Fibroblast of lung (primary cell): ENCODE results near the gene PSMD13. TPM values are rescaled to one million over a fixed set of nuclear protein-coding genes. Genes with fewer than 3 reads are reported as not detected.

Experiments used
- DNase-seq, 2 donors: peaks; one replicate each; pipeline versions ENCODE4 v3.0.0 to v3.0.0-alpha.2; 2010; ENCODE audit warnings: low read depth in 2 of 2
- H2AFZ ChIP-seq: 2 replicates; pipeline ENCODE4 v1.5.1; 2012; ENCODE audit warnings: low read length, control low read depth, inconsistent platforms
- H3K27ac ChIP-seq: 2 replicates; pipeline ENCODE4 v1.5.1; 2011; ENCODE audit warnings: low read length, control low read depth; ENCODE audit not compliant: insufficient read depth
- H3K27me3 ChIP-seq: 2 replicates; pipeline ENCODE4 v1.5.1; 2011; ENCODE audit warnings: mild to moderate bottlenecking, low read length; ENCODE audit not compliant: control insufficient read depth, insufficient read depth
- H3K36me3 ChIP-seq: 2 replicates; pipeline ENCODE4 v1.5.1; 2011; ENCODE audit warnings: low read length; ENCODE audit not compliant: control insufficient read depth, insufficient read depth
- H3K4me1 ChIP-seq: 2 replicates; pipeline ENCODE4 v1.5.1; 2011; ENCODE audit warnings: low read length; ENCODE audit not compliant: control insufficient read depth, insufficient read depth; ENCODE audit errors: extremely low read depth
- H3K4me2 ChIP-seq: 2 replicates; pipeline ENCODE4 v1.5.1; 2011; ENCODE audit warnings: low read length, control low read depth; ENCODE audit not compliant: insufficient read depth; ENCODE audit errors: extremely low read depth
- H3K4me3 ChIP-seq, 4 experiments: fragments of 200-600 bp in 1 of 4; sonication (generic) in 1 of 4; replicated peaks in 1 of 4; 2 replicates each; pipeline ENCODE4 v1.5.1; 2011 to 2016; ENCODE audit warnings: low read length in 4 of 4, low read depth in 3 of 4, mild to moderate bottlenecking in 3 of 4, control low read depth in 2 of 4, inconsistent platforms in 1 of 4, mixed read lengths in 1 of 4; ENCODE audit not compliant: insufficient read depth in 1 of 4; ENCODE audit errors: control extremely low read depth in 1 of 4
- H3K79me2 ChIP-seq: 2 replicates; pipeline ENCODE4 v1.5.1; 2012; ENCODE audit warnings: mild to moderate bottlenecking, low read length, inconsistent platforms; ENCODE audit not compliant: control insufficient read depth, insufficient read depth
- H3K9ac ChIP-seq: 2 replicates; pipeline ENCODE4 v1.5.1; 2011; ENCODE audit warnings: mild to moderate bottlenecking, low read length, control low read depth; ENCODE audit not compliant: insufficient read depth
- H3K9me3 ChIP-seq: 2 replicates; pipeline ENCODE4 v1.5.1; 2012; ENCODE audit warnings: low read depth, low read length; ENCODE audit not compliant: control insufficient read depth, insufficient read depth
- H4K20me1 ChIP-seq: 2 replicates; pipeline ENCODE4 v1.5.1; 2011; ENCODE audit warnings: low read length; ENCODE audit not compliant: control insufficient read depth, insufficient read depth; ENCODE audit errors: extremely low read depth
- CTCF ChIP-seq, 2 donors: IDR thresholded peaks in 1 of 2; conservative IDR thresholded peaks in 1 of 2; 1 replicate in 1 of 2; 2 replicates in 1 of 2; pipeline ENCODE4 v1.5.1; 2011 to 2012; ENCODE audit warnings: low read length in 2 of 2, control low read depth in 1 of 2, inconsistent platforms in 1 of 2, low read depth in 1 of 2, mild to moderate bottlenecking in 1 of 2
- EZH2 ChIP-seq: IDR thresholded peaks from 2 replicates; pipeline ENCODE4 v1.5.1; 2012; ENCODE audit warnings: low read length, control low read depth, mild to moderate bottlenecking; ENCODE audit errors: missing control alignments
- polyA plus RNA-seq, 2 donors: library from polyadenylated mRNA; depleted of rRNA in 1 of 2; stranded (reverse) in 1 of 2; unstranded in 1 of 2; fragments of >200 nt; gene quantifications; 2 replicates each; pipeline ENCODE4 v1.2.1, GENCODE V29; 2011 to 2012; ENCODE audit warnings: missing spikeins in 1 of 2
- total RNA-seq: library from RNA; depleted of rRNA; stranded (reverse); fragments of >200 nt; gene quantifications from 2 replicates; pipeline ENCODE4 v1.2.1, GENCODE V29; 2014

PSMD13 gene
- total and polyA plus RNA-seq, 2 donors (not counting 1 experiment from before 2014, with no cell fraction given), result 106 to 147 TPM

GRCh38 chr11:272195-272930 lies 35.6 kb downstream of the PSMD13 start:
- Histone ChIP-seq H3K36me3 (no peaks in the 10 kb centered on the region), H3K9me3 (no peaks in the 10 kb centered on the region), H2AFZ (no peak overlapping the region), H3K9ac (no peak overlapping the region), H3K27ac (no peak overlapping the region), H3K4me1 (peaks cover 4% of the 10 kb centered on the region), H3K4me2 (no peak overlapping the region), H4K20me1 (no peaks in the 10 kb centered on the region), H3K79me2 (no peaks in the 10 kb centered on the region), H3K27me3 (peaks cover 18% of the 10 kb centered on the region), H3K4me3 (no peak overlapping the region)
- no peak for TF ChIP-seq EZH2
- no peak for TF ChIP-seq CTCF (conservative IDR thresholded peaks at IDR 0.05 in 1 of 2, IDR thresholded peaks at IDR 0.05 in 1 of 2; ENCODE audit: low read depth in 1 of 2, low read length in 2 of 2)
- DNase-seq, result no peak

- H2AFZ ChIP-seq, result no peak overlapping the region
- H3K9me3 ChIP-seq, result no peaks in the 10 kb centered on the region
- H3K9ac ChIP-seq, result no peak overlapping the region
- H3K79me2 ChIP-seq, result no peaks in the 10 kb centered on the region
- no peak overlapping the region for H3K4me2 ChIP-seq
- no peaks in the 10 kb centered on the region for H4K20me1 ChIP-seq
- no peak overlapping the region for H3K4me3 ChIP-seq
- no peaks in the 10 kb centered on the region for H3K4me1 ChIP-seq
- TF ChIP-seq CTCF (conservative IDR thresholded peaks at IDR 0.05 in 1 of 2, IDR thresholded peaks at IDR 0.05 in 1 of 2; ENCODE audit: low read depth in 1 of 2, low read length in 2 of 2), result no peak
- TF ChIP-seq EZH2, result no peak
- DNase-seq, result no peak
- H3K36me3 ChIP-seq, result no peaks in the 10 kb centered on the region
- peaks cover 23% of the 10 kb centered on the region for H3K27me3 ChIP-seq
- H3K27ac ChIP-seq, result no peak overlapping the region
These were observed 36.1 kb downstream of the PSMD13 start for GRCh38 chr11:272931-273198.

- TF ChIP-seq EZH2 (no peak), CTCF (conservative IDR thresholded peaks at IDR 0.05 in 1 of 2, IDR thresholded peaks at IDR 0.05 in 1 of 2; ENCODE audit: low read depth in 1 of 2, low read length in 2 of 2) (no peak)
- no peak overlapping the region for H3K4me2 ChIP-seq
- H3K36me3 ChIP-seq, result no peaks in the 10 kb centered on the region
- no peaks in the 10 kb centered on the region for H3K79me2 ChIP-seq
- H3K27ac ChIP-seq, result no peak overlapping the region
- no peak for DNase-seq
- no peak overlapping the region for H3K4me3 ChIP-seq
- peaks cover 57% of the 10 kb centered on the region for H3K27me3 ChIP-seq
- H3K9me3 ChIP-seq, result no peaks in the 10 kb centered on the region
- H3K9ac ChIP-seq, result no peak overlapping the region
- H2AFZ ChIP-seq, result no peak overlapping the region
- H4K20me1 ChIP-seq, result no peaks in the 10 kb centered on the region
- no peaks in the 10 kb centered on the region for H3K4me1 ChIP-seq
These were observed 39.4 kb downstream of the PSMD13 start for GRCh38 chr11:276219-276618.
